ENCODE measurements around the gene CBY1.

- TF ChIP-seq EZH2 (IDR thresholded peaks at IDR 0.05; ENCODE audit: borderline replicate concordance, insufficient read depth, low read depth, low read length, poor library complexity, severe bottlenecking) = no peak
- no peak for TF ChIP-seq CTCF (IDR thresholded peaks at IDR 0.05)
Measured at GRCh38 chr22:38607680-38608079, 48.8 kb upstream of the CBY1 start.

Measured in B cell (primary cell).